HepG2 (cell line): ENCODE data around the gene POU2AF3. TPM values are rescaled to one million over a fixed set of nuclear protein-coding genes. Genes with fewer than 3 reads are reported as not detected.

Source experiments
- AGO2 ChIP-seq: fragments of 200-400 bp; formaldehyde crosslinking; optimal IDR thresholded peaks from 2 replicates; pipeline ENCODE3; 2017; ENCODE audit warnings: mild to moderate bottlenecking, low read depth, low read length, moderate library complexity
- AHR ChIP-seq: IDR thresholded peaks from 2 replicates; pipeline ENCODE4 v1.6.1; 2018; ENCODE audit warnings: missing genetic modification reagents, missing compliant biosample characterization
- BRD4 ChIP-seq: sonication (generic); formaldehyde crosslinking; IDR thresholded peaks from 2 replicates; pipeline ENCODE4 v1.4.0; 2020; ENCODE audit warnings: missing genetic modification reagents
- FOXA1 ChIP-seq, 2 experiments: fragments of 450-650 bp in 1 of 2; sonication (generic) in 1 of 2; formaldehyde crosslinking in 1 of 2; IDR thresholded peaks; 2 replicates each; pipeline versions ENCODE4 v1.4.0 to v1.6.1; 2016 to 2020; ENCODE audit warnings: missing genetic modification reagents in 1 of 2
- HIC2 ChIP-seq: sonication (generic); formaldehyde crosslinking; IDR thresholded peaks from 2 replicates; pipeline ENCODE4 v1.9.0; 2022; ENCODE audit warnings: low read depth, missing genetic modification reagents
- MED1 ChIP-seq: sonication (generic); formaldehyde crosslinking; IDR thresholded peaks from 2 replicates; pipeline ENCODE4 v1.4.0; 2020; ENCODE audit warnings: missing genetic modification reagents
- NONO ChIP-seq, 2 experiments: fragments of 450-650 bp in 1 of 2; sonication (generic) in 1 of 2; formaldehyde crosslinking in 1 of 2; IDR thresholded peaks in 1 of 2; conservative IDR thresholded peaks in 1 of 2; 2 replicates each; pipeline versions ENCODE4 v1.6.1 to v1.8.0; 2017 to 2022; ENCODE audit warnings: mild to moderate bottlenecking in 1 of 2, missing genetic modification reagents in 1 of 2, moderate library complexity in 1 of 2
- RAD21 ChIP-seq: fragments of 450-650 bp; formaldehyde crosslinking; IDR thresholded peaks from 2 replicates; pipeline ENCODE4 v1.5.0; 2020; ENCODE audit warnings: mild to moderate bottlenecking
- ZBTB33 ChIP-seq: sonication (generic); formaldehyde crosslinking; IDR thresholded peaks from 2 replicates; pipeline ENCODE4 v1.4.0; 2020; ENCODE audit warnings: missing genetic modification reagents
- ZBTB4 ChIP-seq: sonication (generic); formaldehyde crosslinking; IDR thresholded peaks from 2 replicates; pipeline ENCODE4 v1.4.0; 2020; ENCODE audit warnings: missing genetic modification reagents, mild to moderate bottlenecking, borderline replicate concordance
- ZNF512B ChIP-seq: sonication (generic); formaldehyde crosslinking; IDR thresholded peaks from 2 replicates; pipeline ENCODE4 v1.5.1; 2020; ENCODE audit warnings: missing genetic modification reagents, mild to moderate bottlenecking, borderline replicate concordance
- ZNF558 ChIP-seq: sonication (generic); formaldehyde crosslinking; IDR thresholded peaks from 2 replicates; pipeline ENCODE4 v1.9.0; 2022; ENCODE audit warnings: mild to moderate bottlenecking, missing genetic modification reagents, borderline replicate concordance
- ZNF580 ChIP-seq: IDR thresholded peaks from 2 replicates; pipeline ENCODE4 v1.6.1; 2016; ENCODE audit warnings: low read depth, borderline replicate concordance
- polyA plus RNA-seq, 8 experiments: library from polyadenylated mRNA; depleted of rRNA in 3 of 8; stranded (reverse) in 7 of 8; unstranded in 1 of 8; fragments of >200 nt; fragmentation: Illumina TruSeq in 4 of 8; extraction: Trizol in 4 of 8; gene quantifications; 2 replicates each; pipeline versions ENCODE4 v1.2.1 to v1.2.3, GENCODE V29; 2011 to 2016; ENCODE audit warnings: low read depth in 4 of 8, missing spikeins in 1 of 8, mixed read lengths in 1 of 8; ENCODE audit not compliant: insufficient read depth in 1 of 8
- total RNA-seq, 5 experiments: library from RNA; depleted of rRNA; stranded (reverse); fragments of >200 nt; fragmentation: Illumina TruSeq; extraction: Trizol; gene quantifications; 2 replicates each; pipeline ENCODE4 v1.2.3, GENCODE V29; 2016; ENCODE audit warnings: low read depth in 1 of 5
- TF ChIP-seq, protein P1 (sequence below): sonication (generic); formaldehyde crosslinking; IDR thresholded peaks from 2 replicates; pipeline ENCODE4 v1.5.0; 2020; ENCODE audit warnings: mild to moderate bottlenecking, missing genetic modification reagents, moderate library complexity

The POU2AF3 gene
- total and polyA plus RNA-seq, 2 of the 13 experiments (the other 11 are each of a cell fraction or from before 2014, with no cell fraction given) = 7.8 to 71.2 TPM

- TF ChIP-seq RAD21 (CRISPR knock-in tag) (peak; percentile 67), ZNF558 (CRISPR knock-in tag) (no peak), AHR (CRISPR knock-in tag) (0 out of 2 replicates have a peak, but pooled peaks have one; percentile 25), HIC2 (CRISPR knock-in tag) (peak; percentile 80), BRD4 (CRISPR knock-in tag) (peak; percentile 23; the same call in 1 of the 2 replicates), ZBTB4 (peak; percentile 74; the same call in 1 of the 2 replicates), ZBTB33 (CRISPR knock-in tag) (peak; percentile 71; the same call in 1 of the 2 replicates), MED1 (CRISPR knock-in tag) (peak; percentile 33; the same call in 1 of the 2 replicates), NONO (IDR thresholded peaks at IDR 0.05) (no peak), NONO (CRISPR knock-in tag; conservative IDR thresholded peaks at IDR 0.05) (0 out of 2 replicates have a peak, but pooled peaks have one; percentile 9), ZNF512B (CRISPR knock-in tag) (0 out of 2 replicates have a peak, but pooled peaks have one; percentile 40), FOXA1 (IDR thresholded peaks at IDR 0.05) (no peak), FOXA1 (CRISPR knock-in tag; IDR thresholded peaks at IDR 0.05) (0 out of 2 replicates have a peak, but pooled peaks have one; percentile 8), AGO2 (no peak), ZNF580 (no peak)
- TF ChIP-seq, protein P1, sequence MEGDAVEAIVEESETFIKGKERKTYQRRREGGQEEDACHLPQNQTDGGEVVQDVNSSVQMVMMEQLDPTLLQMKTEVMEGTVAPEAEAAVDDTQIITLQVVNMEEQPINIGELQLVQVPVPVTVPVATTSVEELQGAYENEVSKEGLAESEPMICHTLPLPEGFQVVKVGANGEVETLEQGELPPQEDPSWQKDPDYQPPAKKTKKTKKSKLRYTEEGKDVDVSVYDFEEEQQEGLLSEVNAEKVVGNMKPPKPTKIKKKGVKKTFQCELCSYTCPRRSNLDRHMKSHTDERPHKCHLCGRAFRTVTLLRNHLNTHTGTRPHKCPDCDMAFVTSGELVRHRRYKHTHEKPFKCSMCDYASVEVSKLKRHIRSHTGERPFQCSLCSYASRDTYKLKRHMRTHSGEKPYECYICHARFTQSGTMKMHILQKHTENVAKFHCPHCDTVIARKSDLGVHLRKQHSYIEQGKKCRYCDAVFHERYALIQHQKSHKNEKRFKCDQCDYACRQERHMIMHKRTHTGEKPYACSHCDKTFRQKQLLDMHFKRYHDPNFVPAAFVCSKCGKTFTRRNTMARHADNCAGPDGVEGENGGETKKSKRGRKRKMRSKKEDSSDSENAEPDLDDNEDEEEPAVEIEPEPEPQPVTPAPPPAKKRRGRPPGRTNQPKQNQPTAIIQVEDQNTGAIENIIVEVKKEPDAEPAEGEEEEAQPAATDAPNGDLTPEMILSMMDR = peak; percentile 62
Observed at GRCh38 chr11:111357150-111358037, 59.0 kb downstream of the POU2AF3 start (continued).
